ES-I3 (cell line): ENCODE data around the gene HOXA11.

ENCODE experiments used
- H3K36me3 ChIP-seq: 2 replicates; pipeline ENCODE4 v1.6.1; 2013; ENCODE audit warnings: mild to moderate bottlenecking, low read length, control low read depth, moderate library complexity; ENCODE audit not compliant: insufficient read depth
- H3K4me1 ChIP-seq: 2 replicates; pipeline ENCODE4 v1.6.1; 2013; ENCODE audit warnings: mild to moderate bottlenecking, control low read depth, low read length; ENCODE audit not compliant: insufficient read depth
- H3K9ac ChIP-seq: 2 replicates; pipeline ENCODE4 v1.6.1; 2013; ENCODE audit warnings: low read depth, mild to moderate bottlenecking, low read length, moderate library complexity
- H3K9me3 ChIP-seq: 2 replicates; pipeline ENCODE4 v1.6.1; 2013; ENCODE audit warnings: mild to moderate bottlenecking, low read length, moderate library complexity; ENCODE audit not compliant: control insufficient read depth, insufficient read depth

Gene HOXA11

DNA sequence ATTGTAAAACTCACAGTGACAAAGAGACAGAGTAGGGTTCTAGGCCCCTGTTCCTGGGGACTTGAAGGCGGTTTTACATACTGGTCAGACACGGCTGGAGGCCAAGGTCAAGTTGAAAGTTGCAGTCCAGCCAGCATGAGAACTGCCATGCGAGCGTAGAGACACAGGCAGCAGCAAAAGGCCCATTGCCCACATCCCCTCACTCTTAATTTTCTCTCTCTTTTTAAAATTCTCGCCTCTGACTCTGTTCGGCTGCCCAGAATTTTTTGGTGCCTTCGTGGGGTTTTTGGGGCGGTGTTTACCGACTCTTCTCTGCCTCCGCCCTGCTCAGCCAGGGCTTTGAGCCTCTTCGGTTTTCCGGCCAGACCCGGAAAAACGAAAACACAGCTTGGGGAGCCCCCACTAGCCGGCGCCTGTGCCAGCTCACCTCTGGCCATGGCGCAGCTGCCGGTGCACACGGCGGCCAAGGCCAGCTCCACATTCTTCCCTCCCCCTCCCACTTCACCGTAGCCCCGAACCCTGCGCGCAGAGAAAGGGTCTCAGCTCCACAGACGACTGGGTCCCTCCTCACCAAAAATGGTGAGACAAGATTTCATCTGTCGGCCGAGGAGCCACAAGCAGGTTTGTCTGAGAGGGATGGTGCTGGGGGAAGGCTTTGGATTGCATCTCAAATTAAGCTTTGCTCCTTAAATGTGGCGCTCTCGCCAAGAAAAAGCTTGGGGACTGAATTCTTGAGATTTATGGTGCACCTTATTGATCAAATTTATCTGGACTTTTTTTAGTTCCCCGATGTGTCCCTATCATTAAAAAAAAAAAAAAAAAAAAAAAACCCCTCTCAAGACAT is 17.2 kb upstream of the HOXA11 start:
- no peaks in the 10 kb centered on the region; the same call in 1 of the 2 replicates for H3K9me3 ChIP-seq
- H3K9ac ChIP-seq, result no peak overlapping the region
- 0 out of 2 replicates have a peak, but pooled peaks cover 7% of the 10 kb centered on the region for H3K4me1 ChIP-seq
- H3K36me3 ChIP-seq, result no peaks in the 10 kb centered on the region

DNA sequence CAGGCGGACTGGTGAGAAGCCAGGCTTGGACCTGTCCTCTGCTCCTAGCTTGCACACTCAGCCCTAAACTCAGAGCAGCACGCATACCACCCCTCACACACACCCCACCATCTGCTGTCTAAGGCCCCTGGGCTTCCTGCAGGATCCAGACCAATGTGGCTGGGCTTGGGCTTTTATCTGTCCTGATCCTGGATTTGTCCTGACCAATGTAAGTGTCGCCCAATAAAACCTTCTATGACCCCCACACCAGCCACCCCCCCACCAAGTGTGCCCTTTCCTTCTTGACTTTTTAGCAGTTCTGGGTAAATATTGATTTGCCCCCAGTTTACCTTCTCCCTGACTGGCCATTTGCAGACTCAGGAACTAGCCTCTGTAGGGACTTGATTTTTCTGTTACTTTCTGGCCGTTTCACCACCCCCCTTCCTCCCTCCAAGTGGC is 16.6 kb upstream of the HOXA11 start:
- H3K36me3 ChIP-seq, result no peaks in the 10 kb centered on the region
- 0 out of 2 replicates have a peak, but pooled peaks cover 7% of the 10 kb centered on the region for H3K4me1 ChIP-seq
- H3K9me3 ChIP-seq, result no peaks in the 10 kb centered on the region; the same call in 1 of the 2 replicates
- H3K9ac ChIP-seq, result no peak overlapping the region

DNA sequence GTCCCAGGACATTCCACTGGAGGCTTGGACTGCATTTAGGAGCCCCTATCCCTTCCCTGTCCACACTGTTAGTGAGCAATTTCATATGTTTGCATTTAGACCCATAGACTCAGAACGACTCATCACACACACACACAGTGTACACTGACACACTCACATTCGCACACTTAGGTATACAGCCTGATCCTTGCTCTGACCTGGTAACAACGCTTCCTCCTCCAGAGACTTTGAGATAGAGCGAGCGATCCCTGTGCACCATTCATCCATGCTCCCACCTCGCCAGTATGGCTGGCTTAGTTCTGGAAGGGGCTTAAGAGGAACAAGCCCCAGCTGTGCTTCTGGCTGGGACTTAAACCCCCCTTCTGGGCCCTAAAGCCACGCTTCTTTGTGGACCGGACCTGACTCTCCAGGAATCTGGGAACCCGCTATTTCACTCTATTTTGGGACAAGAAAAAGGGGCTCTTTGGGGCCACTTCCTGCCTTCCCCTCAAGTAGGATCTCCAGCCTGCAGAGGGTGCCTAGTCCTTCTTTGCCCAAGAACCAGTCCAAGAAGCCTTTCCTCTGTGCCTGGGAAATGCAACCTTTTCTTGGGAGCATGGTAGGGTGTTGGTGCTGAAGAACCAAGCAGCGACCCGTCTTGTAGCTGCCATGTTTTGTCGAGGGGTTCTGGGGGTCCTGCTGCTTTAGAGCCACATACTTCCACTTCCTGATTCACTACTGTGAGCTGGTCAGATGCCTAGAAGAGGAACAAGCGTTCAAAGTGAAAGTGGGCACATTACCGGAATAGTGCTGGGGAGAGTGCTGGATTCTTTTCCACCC is 15.9 kb upstream of the HOXA11 start:
- Histone ChIP-seq H3K9ac (0 out of 2 replicates have a peak overlapping the region, but pooled peaks have one; percentile 37), H3K4me1 (0 out of 2 replicates have a peak, but pooled peaks cover 7% of the 10 kb centered on the region), H3K9me3 (no peaks in the 10 kb centered on the region; the same call in 1 of the 2 replicates), H3K36me3 (no peaks in the 10 kb centered on the region)

DNA sequence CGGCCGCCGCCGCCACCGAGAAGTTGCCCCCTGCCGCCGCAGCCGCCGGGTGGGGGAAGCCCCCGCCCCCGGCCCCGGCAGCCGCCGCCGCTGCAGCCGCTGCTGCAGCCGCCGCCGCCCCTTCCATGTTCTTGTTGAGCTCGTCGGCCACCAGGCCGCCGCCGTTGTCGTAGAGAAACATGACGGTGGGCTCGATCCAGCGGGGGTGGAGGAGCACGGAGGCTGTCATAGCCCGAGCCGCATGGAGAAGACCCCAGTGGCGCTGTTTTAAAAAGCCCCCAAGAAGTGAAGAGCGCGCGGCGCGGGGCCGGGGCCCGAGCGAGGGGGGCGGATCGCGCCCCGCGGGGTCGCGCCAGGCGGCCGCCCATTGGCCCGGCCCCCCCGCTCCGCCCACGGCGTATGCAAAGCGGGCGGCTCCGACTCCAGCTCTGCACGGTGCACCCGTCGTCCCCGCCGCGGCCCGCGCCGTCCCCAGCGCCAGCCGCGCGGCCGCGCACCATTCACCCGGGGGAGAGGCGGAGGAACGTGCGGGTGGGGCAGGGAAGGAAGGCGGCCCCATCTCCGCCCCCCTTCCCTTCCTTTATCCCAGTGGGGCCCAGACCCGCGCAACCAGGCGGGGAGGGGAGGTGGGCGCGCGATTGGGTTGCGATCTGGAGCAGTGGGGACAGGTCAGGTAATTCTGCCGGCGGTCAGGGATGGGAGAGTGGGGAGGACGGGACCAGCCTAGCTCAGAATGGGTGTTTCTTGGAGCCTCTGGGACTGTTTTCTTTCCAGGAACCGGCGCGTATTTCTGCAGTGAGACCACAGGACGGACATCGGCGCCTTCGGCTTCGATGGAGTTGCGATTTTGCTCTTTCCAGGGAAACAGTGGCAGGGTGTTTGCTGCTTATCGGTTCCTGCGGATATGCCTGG is 15.1 kb upstream of the HOXA11 start, which contains the start of gene HOXA13:
Gene HOXA13 (minus strand): TSS at position 243 of the 912 bp plus-strand sequence. CDS start 14 bp downstream, at position 229.
- Histone ChIP-seq H3K36me3 (no peaks in the 10 kb centered on the region), H3K4me1 (0 out of 2 replicates have a peak, but pooled peaks cover 3% of the 10 kb centered on the region), H3K9ac (peak within 1 kb of the TSS; percentile 37; the same call in 1 of the 2 replicates), H3K9me3 (no peaks in the 10 kb centered on the region; the same call in 1 of the 2 replicates)

DNA sequence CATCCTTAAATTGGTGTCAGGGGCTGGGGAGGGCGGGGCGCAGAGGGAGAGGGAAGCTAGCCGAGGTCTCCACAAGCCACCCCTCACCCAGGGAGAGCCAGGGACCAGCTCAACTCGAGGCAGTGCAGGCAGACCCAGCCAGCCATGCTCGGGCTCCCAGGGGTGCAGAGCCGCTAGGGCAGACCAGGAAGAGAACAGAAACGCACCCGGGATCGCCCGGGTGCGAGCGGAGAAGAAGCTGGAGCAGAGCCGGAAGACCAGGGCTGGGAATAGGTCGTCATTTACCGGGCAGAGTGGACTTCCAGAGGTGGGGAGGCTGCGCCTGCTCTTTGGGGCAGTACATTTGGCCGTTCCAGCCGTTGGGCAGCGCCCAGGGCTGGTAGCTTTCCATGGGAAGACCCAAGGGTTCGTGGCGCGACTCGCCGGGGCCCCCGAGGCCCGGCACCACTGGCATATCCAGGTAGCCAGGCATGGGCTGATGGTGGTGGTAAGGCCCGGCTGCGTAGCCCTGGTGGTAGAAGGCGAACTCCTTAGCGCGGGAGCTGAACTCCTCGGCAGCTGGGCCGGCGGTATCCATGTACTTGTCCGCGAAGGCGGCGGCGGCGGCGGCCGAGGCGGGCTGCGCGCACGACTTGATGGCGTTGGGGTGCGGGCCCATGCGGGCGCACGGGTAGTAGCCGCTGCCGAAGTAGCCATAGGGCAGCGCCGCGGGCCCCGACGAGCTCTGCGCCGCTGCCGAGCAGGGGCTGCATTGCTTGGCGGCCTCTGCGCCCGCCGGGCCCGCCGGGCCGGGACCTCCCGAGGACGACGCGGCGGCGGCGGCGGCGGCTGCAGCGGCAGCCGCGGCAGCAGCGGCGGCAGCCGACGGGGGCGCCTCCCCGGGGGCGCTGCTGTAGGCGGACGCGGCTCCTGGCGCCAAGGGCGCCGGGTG is 14.1 kb upstream of the HOXA11 start:
- Histone ChIP-seq H3K4me1 (0 out of 2 replicates have a peak, but pooled peaks cover 3% of the 10 kb centered on the region), H3K9ac (peak overlapping the region; percentile 2; the same call in 1 of the 2 replicates), H3K36me3 (no peaks in the 10 kb centered on the region), H3K9me3 (no peaks in the 10 kb centered on the region; the same call in 1 of the 2 replicates)

DNA sequence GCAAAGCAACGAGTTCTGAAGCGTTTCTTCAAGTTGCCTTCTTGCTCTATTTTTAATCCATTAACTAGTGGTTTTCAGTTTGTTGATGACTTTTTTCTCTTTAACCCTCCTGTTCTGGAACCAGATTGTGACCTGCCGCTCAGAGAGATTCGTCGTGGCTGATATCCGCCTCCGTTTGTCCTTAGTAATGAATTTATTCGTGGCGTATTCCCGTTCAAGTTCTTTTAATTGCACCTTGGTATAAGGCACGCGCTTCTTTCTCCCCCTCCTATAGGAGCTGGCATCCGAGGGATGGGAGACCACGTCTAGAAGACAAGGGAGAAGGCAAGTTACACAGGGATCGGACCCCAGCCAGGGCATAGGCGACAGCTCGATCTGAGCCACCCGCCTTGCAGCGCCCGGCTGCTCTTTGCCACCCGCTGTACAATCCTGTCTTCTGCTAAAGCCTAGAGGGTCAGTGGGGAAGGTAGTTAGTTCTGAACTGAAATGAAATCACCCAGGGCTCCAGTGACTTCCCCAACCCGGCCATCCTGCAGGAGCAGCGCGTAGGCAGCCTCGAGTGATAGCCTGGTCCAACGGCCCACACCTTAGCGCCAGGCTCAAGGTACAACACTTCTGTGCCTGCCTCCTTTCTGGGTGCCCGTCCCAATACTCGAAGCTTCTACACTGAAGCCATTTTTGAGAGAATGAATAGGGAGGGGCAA is 13.3 kb upstream of the HOXA11 start:
- Histone ChIP-seq H3K36me3 (no peaks in the 10 kb centered on the region), H3K9me3 (no peaks in the 10 kb centered on the region; the same call in 1 of the 2 replicates), H3K4me1 (0 out of 2 replicates have a peak, but pooled peaks cover 3% of the 10 kb centered on the region), H3K9ac (no peak overlapping the region)

DNA sequence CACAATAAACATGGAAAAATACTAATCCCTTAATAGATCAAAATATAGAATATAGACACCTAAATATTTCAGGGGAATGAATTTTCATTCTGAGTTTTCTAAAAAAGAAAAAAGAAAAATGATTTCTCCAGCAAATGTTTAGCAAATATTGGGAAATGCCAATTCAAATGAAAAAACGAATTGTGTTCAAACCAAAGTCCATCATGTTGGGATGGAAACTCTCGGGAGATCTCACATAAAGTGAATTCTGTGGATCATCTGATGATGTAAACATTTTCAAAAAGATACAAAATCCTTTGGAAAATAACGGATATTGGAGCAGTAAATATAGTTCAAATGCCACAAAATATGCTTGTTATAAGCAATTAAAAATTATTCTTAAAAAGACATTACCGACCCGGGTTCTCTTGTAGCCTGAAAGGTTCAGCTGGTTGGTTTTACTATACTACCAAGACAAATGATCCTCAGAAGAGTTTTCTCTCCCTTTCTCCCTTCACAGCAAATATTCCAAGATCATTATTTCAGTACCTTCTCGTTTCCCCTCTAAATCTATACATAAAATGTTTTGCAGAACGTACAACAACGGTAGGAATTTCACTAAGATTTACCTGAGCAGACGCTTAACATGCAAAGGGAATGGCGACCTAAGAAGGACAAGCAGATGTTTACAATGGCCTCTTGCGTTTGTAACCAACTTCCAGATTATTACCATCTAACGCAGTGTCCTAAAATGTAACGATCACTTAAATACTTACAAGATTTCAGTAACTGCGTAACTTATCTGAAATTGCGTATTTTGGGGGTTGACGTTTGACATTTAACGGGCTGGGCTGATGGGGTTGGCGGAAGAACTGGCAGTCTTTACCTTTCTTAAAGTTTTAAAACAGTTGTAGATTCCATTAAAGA is 12.4 kb upstream of the HOXA11 start:
- Histone ChIP-seq H3K9ac (no peak overlapping the region), H3K9me3 (no peaks in the 10 kb centered on the region; the same call in 1 of the 2 replicates), H3K36me3 (no peaks in the 10 kb centered on the region), H3K4me1 (0 out of 2 replicates have a peak, but pooled peaks cover 3% of the 10 kb centered on the region)

DNA sequence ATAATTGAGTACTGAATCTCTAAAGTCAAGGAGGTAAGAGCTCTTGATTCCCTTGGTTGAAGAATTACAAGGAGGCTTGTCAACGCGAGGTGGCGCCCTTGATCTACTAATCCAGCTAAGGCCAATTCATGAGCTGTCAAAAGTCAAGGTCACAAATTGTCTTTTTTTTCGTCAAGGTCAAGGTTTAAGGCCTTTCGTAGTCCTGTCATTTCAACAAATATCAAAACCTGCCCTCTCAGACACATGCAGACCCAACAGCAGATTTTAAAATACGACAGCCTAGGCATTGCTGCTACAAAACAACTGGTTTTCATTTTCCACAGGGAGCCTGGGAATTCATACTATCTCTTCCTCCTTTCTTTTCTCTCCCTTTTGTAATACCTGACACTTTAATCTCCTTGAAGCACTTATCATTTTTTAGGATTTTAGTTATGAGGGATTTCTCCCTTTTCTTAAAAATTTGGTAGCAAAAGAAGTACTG is 11.3 kb upstream of the HOXA11 start:
- H3K9ac ChIP-seq, result no peak overlapping the region
- H3K4me1 ChIP-seq, result 0 out of 2 replicates have a peak, but pooled peaks cover 7% of the 10 kb centered on the region
- H3K36me3 ChIP-seq, result no peaks in the 10 kb centered on the region
- no peaks in the 10 kb centered on the region; the same call in 1 of the 2 replicates for H3K9me3 ChIP-seq

DNA sequence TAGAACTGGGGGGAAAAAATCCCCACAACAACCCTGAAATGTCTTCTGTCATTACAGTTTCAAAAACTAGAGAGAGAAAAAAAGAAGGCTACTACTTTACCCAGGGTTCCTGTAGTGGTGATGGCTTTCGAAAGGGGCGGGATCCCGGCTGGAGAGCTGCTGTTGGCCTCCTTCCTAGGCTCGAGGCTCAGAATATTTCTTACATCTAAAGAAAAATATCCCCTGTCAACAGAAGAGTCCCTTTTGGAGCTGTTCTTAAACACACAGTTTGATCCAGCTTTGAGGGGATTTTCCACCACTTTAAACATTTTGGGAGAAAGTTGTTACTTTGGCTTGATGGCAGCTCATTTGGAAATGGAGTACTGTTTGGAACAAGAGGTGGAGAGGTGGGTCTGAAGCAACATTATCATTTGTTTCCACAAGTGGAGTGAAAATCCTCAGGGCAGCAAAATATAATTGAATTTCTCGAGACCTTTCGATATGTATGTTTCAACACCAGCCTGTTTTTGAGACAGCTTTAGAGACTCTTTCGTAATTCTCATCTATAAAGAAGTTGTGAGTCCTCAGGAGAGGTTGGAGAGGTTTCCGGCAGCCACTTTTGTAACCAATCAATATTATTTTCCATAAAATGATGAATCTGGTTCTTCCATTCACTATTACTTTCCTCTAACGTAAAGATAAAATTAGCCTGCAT is 9.8 kb upstream of the HOXA11 start:
- H3K36me3 ChIP-seq, result no peaks in the 10 kb centered on the region

DNA sequence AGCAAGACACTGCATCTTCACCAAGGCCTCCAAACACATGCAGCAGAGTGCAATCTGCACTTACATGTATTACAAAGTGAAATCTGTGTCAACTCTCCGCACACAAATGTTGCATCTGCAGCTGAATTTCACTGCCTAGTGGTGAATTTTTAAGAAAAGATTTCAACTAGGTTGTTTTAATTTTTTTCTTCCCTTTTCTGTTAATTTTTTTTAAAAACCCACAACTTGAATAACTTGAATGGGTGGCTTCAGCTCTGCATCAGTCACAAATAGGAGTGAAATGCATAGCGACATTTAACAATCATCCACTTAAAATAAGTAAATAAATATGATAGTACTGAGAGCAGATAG is 8.9 kb upstream of the HOXA11 start:
- no peak overlapping the region for H3K9ac ChIP-seq
- H3K4me1 ChIP-seq, result 0 out of 2 replicates have a peak, but pooled peaks cover 4% of the 10 kb centered on the region
- no peaks in the 10 kb centered on the region for H3K36me3 ChIP-seq
- H3K9me3 ChIP-seq, result no peaks in the 10 kb centered on the region; the same call in 1 of the 2 replicates

More for the DNA sequence above, 9.8 kb upstream of the HOXA11 start:
- Histone ChIP-seq H3K9me3 (no peaks in the 10 kb centered on the region; the same call in 1 of the 2 replicates), H3K9ac (no peak overlapping the region), H3K4me1 (0 out of 2 replicates have a peak, but pooled peaks cover 4% of the 10 kb centered on the region)
